GM12878 (cell line): Measurements from ENCODE around the gene WBP1L.

ENCODE experiments used
- CREM ChIP-seq: IDR thresholded peaks from 2 replicates; pipeline ENCODE4 v1.6.1; 2014; ENCODE audit warnings: antibody characterized with exemption, low read depth
- EZH2 ChIP-seq: IDR thresholded peaks from 2 replicates; pipeline ENCODE4 v1.6.1; 2012; ENCODE audit warnings: low read depth, mild to moderate bottlenecking, control low read depth, inconsistent platforms, low read length, borderline replicate concordance; ENCODE audit not compliant: control insufficient read depth
- GABPA ChIP-seq: IDR thresholded peaks from 2 replicates; pipeline ENCODE4 v1.6.1; 2014; ENCODE audit warnings: antibody characterized with exemption, low read depth, mild to moderate bottlenecking, inconsistent platforms
- LARP7 ChIP-seq: fragments of 450-650 bp; IDR thresholded peaks from 2 replicates; pipeline ENCODE4 v1.6.1; 2017; ENCODE audit warnings: mild to moderate bottlenecking
- MXI1 ChIP-seq: fragments of 150-350 bp; IDR thresholded peaks from 2 replicates; pipeline ENCODE4 v1.6.1; 2011; ENCODE audit warnings: low read depth, mild to moderate bottlenecking, inconsistent platforms, low read length, improper control_type of control experiment
- NRF1 ChIP-seq: conservative IDR thresholded peaks from 2 replicates; pipeline ENCODE4 v1.6.1; 2011; ENCODE audit warnings: mild to moderate bottlenecking, low read depth, low read length, improper control_type of control experiment
- POLR2A ChIP-seq: IDR thresholded peaks from 2 replicates; pipeline ENCODE4 v1.6.1; 2011; ENCODE audit warnings: low read depth, mild to moderate bottlenecking, low read length
- POLR2AphosphoS2 ChIP-seq: IDR thresholded peaks from 2 replicates; pipeline ENCODE4 v1.6.1; 2011; ENCODE audit warnings: low read depth, mild to moderate bottlenecking, low read length, improper control_type of control experiment, moderate library complexity
- RFX5 ChIP-seq: IDR thresholded peaks from 2 replicates; pipeline ENCODE4 v1.6.1; 2011; ENCODE audit warnings: low read depth, low read length, improper control_type of control experiment
- STAT1 ChIP-seq: fragments of 450-650 bp; conservative IDR thresholded peaks from 2 replicates; pipeline ENCODE4 v1.6.1; 2014; ENCODE audit warnings: antibody characterized with exemption, mild to moderate bottlenecking
- ZNF274 ChIP-seq: IDR thresholded peaks from one replicate; pipeline ENCODE4 v1.8.0; 2011; ENCODE audit not compliant: insufficient read length, insufficient read depth
- TF ChIP-seq, protein P1 (sequence below), 3 experiments: IDR thresholded peaks in 2 of 3; conservative IDR thresholded peaks in 1 of 3; 2 replicates each; pipeline ENCODE4 v1.5.1; 2011; ENCODE audit warnings: low read depth in 3 of 3, low read length in 3 of 3, mild to moderate bottlenecking in 3 of 3, control low read depth in 2 of 3, moderate library complexity in 2 of 3, inconsistent platforms in 1 of 3, mixed read lengths in 1 of 3; ENCODE audit not compliant: control insufficient read depth in 2 of 3, insufficient read depth in 1 of 3; ENCODE audit errors: extremely low read depth in 1 of 3
- TF ChIP-seq, protein P2 (sequence below): fragments of 450-650 bp; IDR thresholded peaks from 2 replicates; pipeline ENCODE4 v1.6.1; 2016; ENCODE audit warnings: mild to moderate bottlenecking
- TF ChIP-seq, protein P3 (sequence below): fragments of 450-650 bp; IDR thresholded peaks from 2 replicates; pipeline ENCODE4 v1.6.1; 2017; ENCODE audit warnings: mild to moderate bottlenecking, low read depth, inconsistent platforms; ENCODE audit not compliant: poor library complexity, severe bottlenecking

GRCh38 chr10:102802920-102803534, 59.3 kb downstream of the WBP1L start:
- TF ChIP-seq, protein P1, sequence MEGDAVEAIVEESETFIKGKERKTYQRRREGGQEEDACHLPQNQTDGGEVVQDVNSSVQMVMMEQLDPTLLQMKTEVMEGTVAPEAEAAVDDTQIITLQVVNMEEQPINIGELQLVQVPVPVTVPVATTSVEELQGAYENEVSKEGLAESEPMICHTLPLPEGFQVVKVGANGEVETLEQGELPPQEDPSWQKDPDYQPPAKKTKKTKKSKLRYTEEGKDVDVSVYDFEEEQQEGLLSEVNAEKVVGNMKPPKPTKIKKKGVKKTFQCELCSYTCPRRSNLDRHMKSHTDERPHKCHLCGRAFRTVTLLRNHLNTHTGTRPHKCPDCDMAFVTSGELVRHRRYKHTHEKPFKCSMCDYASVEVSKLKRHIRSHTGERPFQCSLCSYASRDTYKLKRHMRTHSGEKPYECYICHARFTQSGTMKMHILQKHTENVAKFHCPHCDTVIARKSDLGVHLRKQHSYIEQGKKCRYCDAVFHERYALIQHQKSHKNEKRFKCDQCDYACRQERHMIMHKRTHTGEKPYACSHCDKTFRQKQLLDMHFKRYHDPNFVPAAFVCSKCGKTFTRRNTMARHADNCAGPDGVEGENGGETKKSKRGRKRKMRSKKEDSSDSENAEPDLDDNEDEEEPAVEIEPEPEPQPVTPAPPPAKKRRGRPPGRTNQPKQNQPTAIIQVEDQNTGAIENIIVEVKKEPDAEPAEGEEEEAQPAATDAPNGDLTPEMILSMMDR (IDR thresholded peaks at IDR 0.05 in 2 of 3, conservative IDR thresholded peaks at IDR 0.05 in 1 of 3; ENCODE audit: control insufficient read depth in 2 of 3, extremely low read depth in 1 of 3, insufficient read depth in 1 of 3, low read depth in 3 of 3, low read length in 3 of 3): no peak
- no peak for TF ChIP-seq POLR2A
- TF ChIP-seq RFX5: no peak
- TF ChIP-seq ZNF274: no peak
- no peak for TF ChIP-seq NRF1
- TF ChIP-seq LARP7: no peak
- TF ChIP-seq STAT1: no peak
- TF ChIP-seq EZH2: no peak
- TF ChIP-seq, protein P2, sequence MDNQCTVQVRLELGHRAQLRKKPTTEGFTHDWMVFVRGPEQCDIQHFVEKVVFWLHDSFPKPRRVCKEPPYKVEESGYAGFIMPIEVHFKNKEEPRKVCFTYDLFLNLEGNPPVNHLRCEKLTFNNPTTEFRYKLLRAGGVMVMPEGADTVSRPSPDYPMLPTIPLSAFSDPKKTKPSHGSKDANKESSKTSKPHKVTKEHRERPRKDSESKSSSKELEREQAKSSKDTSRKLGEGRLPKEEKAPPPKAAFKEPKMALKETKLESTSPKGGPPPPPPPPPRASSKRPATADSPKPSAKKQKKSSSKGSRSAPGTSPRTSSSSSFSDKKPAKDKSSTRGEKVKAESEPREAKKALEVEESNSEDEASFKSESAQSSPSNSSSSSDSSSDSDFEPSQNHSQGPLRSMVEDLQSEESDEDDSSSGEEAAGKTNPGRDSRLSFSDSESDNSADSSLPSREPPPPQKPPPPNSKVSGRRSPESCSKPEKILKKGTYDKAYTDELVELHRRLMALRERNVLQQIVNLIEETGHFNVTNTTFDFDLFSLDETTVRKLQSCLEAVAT: no peak
- no peak for TF ChIP-seq CREM
- TF ChIP-seq, protein P3, sequence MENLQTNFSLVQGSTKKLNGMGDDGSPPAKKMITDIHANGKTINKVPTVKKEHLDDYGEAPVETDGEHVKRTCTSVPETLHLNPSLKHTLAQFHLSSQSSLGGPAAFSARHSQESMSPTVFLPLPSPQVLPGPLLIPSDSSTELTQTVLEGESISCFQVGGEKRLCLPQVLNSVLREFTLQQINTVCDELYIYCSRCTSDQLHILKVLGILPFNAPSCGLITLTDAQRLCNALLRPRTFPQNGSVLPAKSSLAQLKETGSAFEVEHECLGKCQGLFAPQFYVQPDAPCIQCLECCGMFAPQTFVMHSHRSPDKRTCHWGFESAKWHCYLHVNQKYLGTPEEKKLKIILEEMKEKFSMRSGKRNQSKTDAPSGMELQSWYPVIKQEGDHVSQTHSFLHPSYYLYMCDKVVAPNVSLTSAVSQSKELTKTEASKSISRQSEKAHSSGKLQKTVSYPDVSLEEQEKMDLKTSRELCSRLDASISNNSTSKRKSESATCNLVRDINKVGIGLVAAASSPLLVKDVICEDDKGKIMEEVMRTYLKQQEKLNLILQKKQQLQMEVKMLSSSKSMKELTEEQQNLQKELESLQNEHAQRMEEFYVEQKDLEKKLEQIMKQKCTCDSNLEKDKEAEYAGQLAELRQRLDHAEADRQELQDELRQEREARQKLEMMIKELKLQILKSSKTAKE: no peak
- no peak for TF ChIP-seq GABPA
- TF ChIP-seq POLR2AphosphoS2: no peak
- TF ChIP-seq MXI1: no peak
